ENCODE measurements around the gene OLFM1.

DNA sequence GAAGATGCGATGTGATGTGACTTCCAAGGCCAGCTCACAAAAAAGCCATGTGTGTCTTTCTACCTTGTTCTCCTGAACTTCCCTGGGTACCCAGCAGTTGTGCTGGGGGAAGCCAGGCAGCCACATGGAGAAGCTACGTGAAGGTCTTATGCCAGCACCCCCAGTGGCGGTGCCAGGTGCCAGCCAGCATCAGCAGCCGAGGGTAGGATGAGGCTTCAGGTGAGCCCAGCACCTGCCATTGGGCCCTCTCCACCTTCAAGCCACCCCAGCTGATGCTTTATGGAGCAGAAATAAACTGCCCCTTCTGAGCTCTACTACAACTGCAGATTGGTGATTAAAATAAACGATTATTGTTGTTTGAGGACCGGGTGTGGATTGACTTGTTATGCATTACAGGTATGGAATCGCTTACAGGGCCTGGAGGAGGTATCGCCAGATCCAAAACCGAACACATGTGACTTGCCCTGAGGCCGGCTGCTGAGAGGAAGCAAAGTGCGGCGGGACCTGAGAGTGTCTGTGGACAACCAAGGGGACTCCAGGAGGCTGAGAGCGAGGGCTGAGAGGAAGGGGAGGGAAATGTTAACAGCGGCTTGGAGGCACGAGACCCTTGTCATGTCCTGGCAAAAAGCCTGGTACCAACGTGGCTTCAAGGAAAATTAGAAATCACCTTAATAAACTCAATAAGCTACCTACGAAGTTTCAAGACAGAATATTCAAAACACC lies 36.0 kb upstream of the OLFM1 start:
- TF ChIP-seq, protein P1, sequence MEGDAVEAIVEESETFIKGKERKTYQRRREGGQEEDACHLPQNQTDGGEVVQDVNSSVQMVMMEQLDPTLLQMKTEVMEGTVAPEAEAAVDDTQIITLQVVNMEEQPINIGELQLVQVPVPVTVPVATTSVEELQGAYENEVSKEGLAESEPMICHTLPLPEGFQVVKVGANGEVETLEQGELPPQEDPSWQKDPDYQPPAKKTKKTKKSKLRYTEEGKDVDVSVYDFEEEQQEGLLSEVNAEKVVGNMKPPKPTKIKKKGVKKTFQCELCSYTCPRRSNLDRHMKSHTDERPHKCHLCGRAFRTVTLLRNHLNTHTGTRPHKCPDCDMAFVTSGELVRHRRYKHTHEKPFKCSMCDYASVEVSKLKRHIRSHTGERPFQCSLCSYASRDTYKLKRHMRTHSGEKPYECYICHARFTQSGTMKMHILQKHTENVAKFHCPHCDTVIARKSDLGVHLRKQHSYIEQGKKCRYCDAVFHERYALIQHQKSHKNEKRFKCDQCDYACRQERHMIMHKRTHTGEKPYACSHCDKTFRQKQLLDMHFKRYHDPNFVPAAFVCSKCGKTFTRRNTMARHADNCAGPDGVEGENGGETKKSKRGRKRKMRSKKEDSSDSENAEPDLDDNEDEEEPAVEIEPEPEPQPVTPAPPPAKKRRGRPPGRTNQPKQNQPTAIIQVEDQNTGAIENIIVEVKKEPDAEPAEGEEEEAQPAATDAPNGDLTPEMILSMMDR (conservative IDR thresholded peaks at IDR 0.05; ENCODE audit: low read depth, low read length), result no peak
- TF ChIP-seq RAD21 (IDR thresholded peaks at IDR 0.05; ENCODE audit: low read length), result no peak
- no peak for TF ChIP-seq POLR2A (IDR thresholded peaks at IDR 0.05; ENCODE audit: low read depth, low read length)
- TF ChIP-seq BHLHE40 (IDR thresholded peaks at IDR 0.05; ENCODE audit: low read depth, low read length), result no peak
- no peak for TF ChIP-seq SMC3 (IDR thresholded peaks at IDR 0.05; ENCODE audit: low read depth, low read length)
- TF ChIP-seq MXI1 (IDR thresholded peaks at IDR 0.05; ENCODE audit: borderline replicate concordance, low read depth, low read length), result no peak
- no peak for TF ChIP-seq CHD1 (IDR thresholded peaks at IDR 0.05; ENCODE audit: low read depth, low read length)
- TF ChIP-seq RFX5 (IDR thresholded peaks at IDR 0.05; ENCODE audit: low read depth, low read length), result no peak
- no peak for TF ChIP-seq NFE2L2 (IDR thresholded peaks at IDR 0.05; ENCODE audit: low read depth, low read length)
- TF ChIP-seq CEBPB (IDR thresholded peaks at IDR 0.05; ENCODE audit: low read depth, low read length), result no peak
- TF ChIP-seq, protein P2, sequence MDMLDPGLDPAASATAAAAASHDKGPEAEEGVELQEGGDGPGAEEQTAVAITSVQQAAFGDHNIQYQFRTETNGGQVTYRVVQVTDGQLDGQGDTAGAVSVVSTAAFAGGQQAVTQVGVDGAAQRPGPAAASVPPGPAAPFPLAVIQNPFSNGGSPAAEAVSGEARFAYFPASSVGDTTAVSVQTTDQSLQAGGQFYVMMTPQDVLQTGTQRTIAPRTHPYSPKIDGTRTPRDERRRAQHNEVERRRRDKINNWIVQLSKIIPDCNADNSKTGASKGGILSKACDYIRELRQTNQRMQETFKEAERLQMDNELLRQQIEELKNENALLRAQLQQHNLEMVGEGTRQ (IDR thresholded peaks at IDR 0.05; ENCODE audit: low read depth, low read length), result no peak
- no peak for TF ChIP-seq FOS (IDR thresholded peaks at IDR 0.05; ENCODE audit: low read depth, low read length)

Data from IMR-90 (cell line).